GM19395 (cell line): ENCODE results near the gene TRDN.

Experiments
- ATAC-seq: cut with Tn5 transposase; IDR thresholded peaks from one replicate; pipeline ENCODE4 v1.9.1; 2021; ENCODE audit warnings: mild to moderate bottlenecking, moderate library complexity; ENCODE audit not compliant: unreplicated experiment

The TRDN gene

DNA sequence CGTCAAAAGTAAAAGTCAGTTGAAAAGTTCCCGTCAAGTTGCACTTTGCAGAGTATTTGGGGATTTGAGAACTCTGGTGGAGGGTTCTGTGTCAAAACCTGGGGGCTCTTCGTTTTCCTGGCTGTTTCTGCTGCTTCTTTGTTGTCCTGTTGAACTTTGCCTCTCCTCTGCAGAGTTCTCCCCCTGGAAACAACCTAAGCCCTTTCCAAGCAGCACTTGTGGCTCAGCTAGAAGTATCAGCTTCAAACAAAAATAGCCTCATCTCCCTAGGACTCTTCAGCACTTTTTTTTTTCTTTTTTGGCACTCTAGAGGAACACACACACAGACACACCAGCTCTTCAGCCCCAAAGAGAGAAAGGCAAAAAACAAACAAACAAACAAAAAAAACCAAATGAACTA is at the start of gene TRDN:
TSS of gene TRDN (minus strand) at position 169 of the 400 bp plus-strand sequence. CDS start 175 bp downstream, outside the sequence.
- no peak for ATAC-seq

DNA sequence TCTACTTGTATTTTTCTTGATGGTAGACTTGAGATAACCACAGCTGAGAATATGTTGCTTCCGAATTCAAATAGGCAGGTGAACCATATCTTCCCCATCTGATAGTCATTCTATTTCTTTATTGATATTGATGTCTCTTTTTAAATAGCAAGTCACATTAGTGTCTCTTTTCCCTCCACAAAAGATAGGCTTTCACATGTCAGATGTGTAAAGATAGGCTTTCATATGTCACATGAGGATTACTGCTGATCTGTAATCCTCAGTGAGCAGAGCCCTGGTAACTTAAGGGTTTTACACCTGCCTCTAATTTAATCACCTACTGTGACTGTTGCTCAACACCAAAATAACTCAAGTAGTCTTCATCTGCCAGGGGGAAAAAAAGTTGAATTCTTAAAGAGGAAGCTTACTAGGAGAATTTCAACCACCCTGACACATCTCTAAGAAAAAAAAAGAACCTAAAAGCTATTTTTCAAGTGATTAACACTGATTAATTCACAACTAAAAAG is 45.3 kb upstream of the TRDN start:
- no peak for ATAC-seq

DNA sequence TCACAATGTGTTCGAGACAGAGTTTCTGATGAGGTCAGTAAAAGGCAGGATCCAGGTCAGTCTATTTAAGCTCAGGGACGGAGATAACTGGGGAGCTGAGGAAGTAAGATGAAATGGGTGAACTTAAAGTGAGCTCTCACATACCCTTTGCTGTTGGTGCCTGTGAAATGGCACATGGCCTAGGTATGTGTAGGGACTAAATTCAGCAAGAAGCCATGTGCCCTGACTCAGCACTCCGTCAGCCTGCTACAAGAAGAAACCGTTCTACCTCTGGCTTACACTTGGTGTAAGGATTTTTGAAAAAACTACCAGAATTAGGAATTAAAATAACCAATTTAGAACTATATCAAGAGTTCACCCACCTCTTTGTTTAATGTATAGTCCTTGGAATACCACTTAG is 41.1 kb upstream of the TRDN start:
- ATAC-seq, result no peak

GRCh38 chr6:123676793-123677192 is 40.0 kb upstream of the TRDN start:
- ATAC-seq, result no peak

- ATAC-seq, result no peak
Observed at GRCh38 chr6:123668965-123669591, 32.3 kb upstream of the TRDN start.

DNA sequence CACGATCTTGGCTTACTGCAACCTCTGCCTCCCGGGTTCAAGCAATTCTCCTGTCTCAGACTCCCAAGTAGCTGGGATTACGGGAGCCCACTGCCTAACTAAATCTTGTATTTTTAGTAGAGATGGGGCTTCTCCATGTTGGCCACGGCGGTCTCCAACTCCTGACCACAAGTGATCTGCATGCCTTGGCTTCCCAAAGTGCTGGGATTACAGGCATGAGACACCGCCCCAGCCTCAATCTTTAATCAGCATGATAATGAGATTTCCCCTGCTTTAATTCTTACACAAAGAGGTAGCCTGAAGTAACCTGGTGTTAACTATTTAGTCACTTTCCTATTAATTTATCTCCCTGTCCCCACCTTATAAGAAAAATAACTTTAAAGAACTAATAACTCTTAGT is 31.3 kb upstream of the TRDN start:
- ATAC-seq, result no peak

DNA sequence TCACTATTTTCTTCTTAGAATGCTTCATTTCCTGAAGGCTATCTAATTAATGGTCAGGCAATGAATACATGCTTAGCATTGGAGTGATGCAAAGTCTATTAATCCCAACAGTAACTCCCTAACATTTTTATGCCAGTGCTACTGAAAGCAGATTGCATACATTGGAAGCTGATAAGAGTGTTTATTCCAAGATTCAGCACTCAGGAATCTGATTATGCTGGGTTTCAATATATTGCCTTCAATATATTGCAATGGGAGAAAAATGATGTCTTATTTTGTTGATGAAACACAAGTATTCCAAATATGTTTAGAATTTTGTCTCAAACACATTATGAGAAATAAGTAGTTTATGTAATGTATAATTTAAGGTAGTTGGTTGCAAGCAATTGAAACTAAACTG is 26.7 kb upstream of the TRDN start:
- ATAC-seq, result no peak

GRCh38 chr6:123662757-123663156 is 26.0 kb upstream of the TRDN start:
- ATAC-seq, result no peak

- no peak for ATAC-seq
Observed at GRCh38 chr6:123661105-123661891, 24.5 kb upstream of the TRDN start.

DNA sequence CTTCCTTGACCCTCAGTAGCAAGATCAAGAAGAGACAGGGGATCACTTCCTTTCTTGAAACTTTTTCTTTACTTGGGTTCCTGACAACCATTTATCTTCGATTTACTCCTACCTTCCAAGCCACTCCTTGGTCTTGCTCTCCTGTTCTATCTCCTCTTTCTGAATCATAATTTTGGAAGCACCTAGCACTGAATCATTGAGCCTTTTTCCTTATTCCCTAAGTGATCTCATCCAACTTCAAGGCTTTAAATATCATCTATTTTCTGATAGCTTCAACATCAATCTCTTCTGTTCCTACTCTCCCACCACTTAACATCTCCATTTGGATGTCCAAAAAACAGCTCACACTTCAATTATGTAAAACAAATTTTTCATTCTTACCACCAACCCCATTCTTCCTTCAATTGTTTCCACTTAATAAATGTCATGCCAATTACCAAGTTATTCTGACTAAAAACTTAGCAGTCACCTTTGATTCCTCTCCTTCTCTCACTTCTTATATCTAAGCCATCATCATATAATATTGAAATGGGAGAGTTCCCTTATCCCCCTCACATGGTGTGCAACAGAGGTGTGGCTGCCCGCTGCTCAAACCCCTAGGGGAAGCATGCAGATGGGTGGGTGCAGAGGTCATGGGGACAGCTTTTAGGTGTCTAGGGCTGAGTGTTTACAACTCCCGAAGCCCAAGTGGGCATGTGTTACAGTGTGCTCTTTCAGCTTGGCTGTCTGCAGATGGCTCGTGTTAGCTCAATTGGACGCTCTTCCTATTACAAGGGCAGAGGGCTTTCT is 23.4 kb upstream of the TRDN start:
- no peak for ATAC-seq

GRCh38 chr6:123658848-123659247 is 22.1 kb upstream of the TRDN start:
- no peak for ATAC-seq

DNA sequence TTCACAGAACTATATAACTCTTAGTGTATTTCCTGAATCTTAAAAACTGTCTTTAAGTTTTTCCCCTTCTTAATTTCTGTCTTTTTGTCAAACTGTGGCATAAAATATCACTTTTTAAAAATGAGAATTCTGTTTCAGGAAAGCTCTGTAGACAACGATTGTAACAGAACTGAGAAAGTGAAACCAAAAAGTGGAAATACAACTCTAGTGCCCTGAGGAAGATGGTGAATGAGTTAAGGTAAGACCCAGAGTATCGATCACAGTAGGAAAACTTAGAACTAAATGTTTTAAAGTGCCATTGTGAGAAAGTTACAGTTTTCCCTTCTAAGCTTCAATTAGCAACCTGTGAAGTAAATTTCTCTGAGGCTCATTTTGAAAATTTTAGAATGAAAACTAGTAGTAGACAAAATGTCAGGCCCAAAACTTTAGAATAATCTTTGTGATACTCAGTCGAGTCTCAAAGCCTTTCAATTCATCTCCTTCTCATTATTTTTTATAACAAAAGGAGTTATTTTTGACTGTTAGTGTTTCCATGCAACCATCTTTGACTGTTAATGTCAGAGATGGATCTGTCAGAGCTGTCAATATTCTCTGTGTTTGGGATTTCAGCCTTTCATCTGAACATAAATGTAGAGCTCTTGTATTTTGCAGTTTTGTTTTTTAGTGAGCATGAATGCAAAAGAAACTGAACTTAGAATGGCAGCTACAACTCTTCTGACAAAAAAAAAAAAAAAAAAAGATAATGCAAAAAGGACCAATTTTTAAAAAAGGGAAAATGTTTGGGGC is 19.0 kb upstream of the TRDN start:
- ATAC-seq, result peak; percentile 91

- no peak for ATAC-seq
Observed at GRCh38 chr6:123648723-123649122, 12.0 kb upstream of the TRDN start.

DNA sequence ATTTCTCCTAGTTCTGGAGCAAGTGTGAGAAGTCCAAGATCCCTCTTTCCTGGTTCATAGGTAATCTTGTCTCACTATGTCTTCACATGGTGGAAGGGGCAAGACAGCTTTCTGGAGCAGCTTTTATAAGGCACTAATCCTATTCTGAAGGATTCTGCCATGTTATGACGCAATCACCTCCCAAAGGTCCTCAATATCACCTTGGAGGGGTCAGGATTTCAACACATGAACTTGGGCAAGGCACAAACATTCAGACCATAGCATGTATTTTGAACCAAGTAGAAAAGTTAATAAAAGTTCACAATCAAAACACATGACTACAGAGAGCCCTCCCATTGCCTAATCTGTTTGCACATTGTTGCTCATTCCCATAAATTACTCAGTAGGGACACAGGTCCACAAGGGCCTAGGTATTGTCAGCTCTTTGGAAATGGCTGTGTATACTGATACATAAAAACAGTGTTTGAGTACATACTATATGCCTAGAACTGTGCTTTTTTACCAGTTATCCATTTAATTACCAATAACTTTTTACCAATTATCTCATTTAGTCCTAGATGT is 11.3 kb upstream of the TRDN start:
- ATAC-seq, result no peak

DNA sequence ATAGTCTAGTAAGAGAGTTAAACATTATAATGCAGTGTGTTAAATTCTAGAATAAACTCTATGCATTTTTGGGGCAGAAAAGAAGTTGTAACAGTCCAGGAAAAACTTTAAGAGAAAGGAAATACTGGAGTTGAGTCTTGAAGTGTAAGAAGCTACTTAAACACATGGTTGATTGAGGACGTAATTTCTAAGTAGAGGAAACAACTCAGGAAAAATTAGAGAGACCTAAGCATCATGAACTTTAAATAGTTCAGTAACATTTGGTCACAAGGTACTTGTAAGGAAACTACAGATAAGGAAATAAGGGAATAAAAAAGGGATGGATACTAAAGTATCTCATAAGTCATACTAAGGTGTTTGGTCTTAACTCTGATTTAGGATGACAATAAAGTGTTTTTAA is 4.7 kb upstream of the TRDN start:
- no peak for ATAC-seq

DNA sequence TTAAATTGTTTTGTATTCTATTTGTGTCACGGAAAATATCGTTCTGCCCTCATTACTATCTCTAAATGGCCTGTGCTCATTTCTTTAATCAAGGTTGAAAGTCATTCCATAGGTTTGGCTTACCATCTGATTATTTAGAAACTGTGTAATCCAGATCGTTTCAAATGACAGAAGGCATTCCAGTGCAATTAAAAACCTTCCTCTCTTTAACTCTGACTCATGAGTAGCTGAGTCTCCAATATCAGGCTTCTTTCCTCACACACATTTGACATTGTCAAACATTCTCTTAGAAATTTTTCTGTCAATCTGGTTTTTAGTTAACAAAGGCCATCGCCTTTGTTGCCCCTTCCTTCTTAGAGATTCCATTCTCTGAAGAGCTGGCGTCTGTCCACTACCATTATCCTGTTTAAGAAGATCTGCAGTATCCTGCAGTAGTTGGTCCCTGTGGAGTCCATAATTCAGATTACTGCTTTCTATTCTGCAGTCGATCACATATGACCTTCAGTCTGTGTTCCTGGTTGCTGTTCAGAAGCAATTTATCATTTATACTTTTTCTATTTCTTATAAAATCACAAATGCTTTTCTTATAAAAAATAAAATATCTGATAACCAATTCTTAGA is 3.9 kb upstream of the TRDN start:
- ATAC-seq, result no peak

DNA sequence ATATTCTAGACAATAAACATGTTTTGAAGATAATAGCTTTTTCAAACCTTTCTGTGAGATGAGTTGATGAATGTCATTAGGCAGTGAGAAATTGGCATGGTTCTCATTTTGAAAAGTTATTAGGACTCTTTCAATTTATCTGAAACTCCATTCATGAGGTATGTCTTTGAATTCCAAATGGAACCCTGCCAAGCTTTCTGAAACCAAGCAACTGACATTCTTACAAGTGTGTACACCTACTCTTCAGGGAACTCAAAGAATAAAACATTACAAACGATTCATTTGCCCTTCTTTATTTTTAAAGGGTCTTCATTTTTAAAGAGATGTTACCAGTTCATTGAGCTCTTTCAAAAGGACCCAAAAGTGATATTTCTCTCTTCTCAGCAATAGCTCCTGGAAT is 2.1 kb upstream of the TRDN start:
- no peak for ATAC-seq

DNA sequence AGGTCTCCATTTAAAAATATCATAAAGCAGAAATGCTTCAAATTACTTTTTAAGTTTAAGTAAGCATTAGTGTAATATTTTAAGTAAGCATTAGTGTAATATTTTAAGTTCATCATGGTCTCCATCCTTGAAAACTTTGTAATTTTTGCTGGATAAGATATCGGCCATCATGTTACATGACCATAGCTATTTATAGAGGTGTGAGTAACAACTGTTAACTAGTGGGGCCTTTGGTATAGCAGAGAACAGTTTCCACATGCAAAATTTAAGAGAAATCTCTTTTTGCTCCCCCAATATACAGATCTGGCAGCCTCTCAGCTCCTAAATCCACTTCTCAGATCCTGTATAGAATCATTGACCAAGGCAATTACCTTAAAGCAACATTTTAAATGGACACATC is 468 bp downstream of the TRDN start:
- no peak for ATAC-seq

DNA sequence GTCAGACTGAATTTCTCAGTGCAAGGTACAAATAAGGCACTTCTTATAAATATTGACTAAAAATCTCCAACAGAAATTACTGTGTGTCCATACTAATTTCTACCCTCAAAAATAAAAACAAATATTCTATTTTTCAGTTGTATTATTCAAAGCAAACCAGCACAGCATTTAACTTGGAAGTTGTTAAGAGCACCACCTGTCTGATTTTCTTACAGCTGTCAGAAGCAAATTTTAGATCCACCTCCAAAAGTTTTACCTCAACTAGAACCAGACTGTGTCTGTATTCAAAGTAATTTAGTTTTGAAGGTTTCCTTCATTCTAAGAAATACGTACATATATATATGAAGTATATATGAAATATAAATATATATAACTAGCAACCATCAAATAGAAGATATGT is 1.2 kb downstream of the TRDN start:
- no peak for ATAC-seq

DNA sequence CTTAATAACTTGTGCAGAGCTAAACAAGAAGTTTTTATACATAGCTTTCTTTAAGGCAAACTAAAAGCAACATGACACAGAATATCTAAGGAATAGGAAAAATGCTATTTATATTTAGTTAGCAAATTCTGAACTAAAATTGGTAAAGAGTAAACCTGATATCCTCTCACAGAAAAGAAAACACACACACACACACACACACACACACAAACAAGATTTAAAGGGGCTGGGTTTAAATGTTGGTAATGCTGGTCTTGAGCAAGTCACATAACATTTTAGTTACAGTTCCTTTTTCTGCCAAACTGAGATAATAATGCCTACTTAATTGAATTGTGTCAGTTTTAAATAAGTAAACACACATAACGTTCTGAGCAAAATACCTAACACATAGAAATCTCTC is 1.6 kb downstream of the TRDN start:
- ATAC-seq, result no peak
